GDM1 (cell line): ENCODE measurements around the gene MGRN1.

ENCODE experiments used
- DNase-seq: peaks from one replicate; lab custom pipeline; 2025; lab: John Stamatoyannopoulos, UW

Gene MGRN1

DNA sequence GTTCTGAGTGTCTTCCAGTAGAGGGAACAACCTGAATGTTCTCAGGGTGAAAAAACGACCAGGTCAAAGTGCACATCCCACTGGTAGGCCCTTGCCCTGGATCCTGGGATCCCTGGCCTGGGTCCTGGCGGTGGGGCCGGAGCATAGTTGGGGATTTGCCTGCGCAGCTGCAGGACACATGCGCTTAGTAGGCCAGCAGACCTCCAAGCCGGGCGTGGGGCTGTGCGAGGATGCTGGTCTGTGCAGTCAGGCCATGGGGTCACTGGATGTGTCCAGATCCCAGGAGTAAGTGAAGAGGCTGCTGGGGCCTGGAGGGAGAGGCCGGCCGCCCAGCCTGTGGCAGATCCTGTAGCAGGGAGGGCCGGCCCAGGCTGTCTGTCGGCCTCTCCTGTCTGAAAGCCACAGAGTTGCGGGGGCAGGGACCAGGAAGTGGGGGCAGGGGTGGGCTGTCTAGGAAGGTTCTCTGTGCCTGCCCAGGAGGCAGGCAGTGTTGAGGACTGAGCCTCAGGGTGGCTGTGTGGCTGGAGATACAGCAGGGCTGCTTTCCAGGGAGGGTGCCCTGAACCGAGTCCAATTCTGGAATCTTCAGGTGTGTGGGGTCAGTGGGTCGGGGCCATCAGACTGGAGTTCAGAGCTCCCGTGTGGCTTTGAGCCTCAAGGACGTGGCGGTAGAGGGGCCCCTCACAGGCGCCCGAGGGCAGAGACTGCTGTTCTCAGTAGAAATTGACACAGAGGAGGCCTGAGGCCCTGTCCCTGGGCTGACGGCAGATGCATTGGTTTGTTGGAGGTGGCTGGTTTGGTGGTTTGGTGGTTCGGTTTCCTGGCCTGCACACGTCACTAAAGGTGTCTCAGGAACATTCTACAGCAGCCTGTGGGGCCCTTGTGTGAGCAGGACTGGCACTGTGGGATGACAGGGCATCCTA is 51.5 kb downstream of the MGRN1 start:
- DNase-seq: peak; percentile 61

GRCh38 chr16:4676831-4677230 is 52.2 kb downstream of the MGRN1 start:
- no peak for DNase-seq

- no peak for DNase-seq
Observed at GRCh38 chr16:4677390-4677789, 52.8 kb downstream of the MGRN1 start.

DNA sequence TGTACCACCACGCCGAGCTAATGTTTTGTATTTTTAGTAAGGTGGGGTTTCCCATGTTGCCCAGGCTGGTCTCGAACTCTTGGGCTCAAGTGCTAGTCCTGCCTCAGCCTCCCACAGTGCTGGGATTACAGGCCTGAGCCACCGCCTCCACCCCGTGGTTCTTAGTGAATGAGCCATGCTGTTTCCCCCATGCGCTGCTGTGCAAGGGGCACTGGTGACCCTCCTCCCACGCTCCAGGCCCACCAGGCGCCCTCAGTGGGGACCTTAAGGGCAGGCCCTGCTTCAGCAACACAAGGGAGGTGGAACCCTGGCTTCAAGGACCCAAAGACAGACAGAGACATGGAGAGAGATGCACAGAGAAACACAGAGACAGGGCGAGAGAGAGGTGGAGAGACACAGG is 53.4 kb downstream of the MGRN1 start:
- DNase-seq: no peak

DNA sequence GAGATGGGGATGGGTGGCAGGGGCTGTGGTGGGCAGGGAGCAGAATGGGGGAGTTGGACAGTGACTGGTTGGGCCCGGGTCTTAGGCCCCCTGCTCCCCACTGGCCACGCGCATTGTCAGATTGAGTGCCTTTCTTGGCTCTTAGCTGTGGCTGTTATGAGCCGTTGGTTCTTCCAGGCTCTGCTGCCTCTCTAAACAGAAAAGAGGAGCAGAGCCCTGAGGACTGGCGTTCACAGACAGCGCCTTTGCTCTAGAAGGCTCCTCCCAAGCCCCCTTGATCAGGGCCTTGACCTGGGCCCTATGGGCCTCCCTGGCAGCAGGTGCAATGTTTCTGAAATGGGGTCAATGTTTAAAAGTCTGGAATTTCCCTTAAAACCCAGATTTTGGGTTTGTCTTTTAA is 54.0 kb downstream of the MGRN1 start:
- DNase-seq: no peak

GRCh38 chr16:4679156-4679849 is 54.7 kb downstream of the MGRN1 start:
- no peak for DNase-seq

- peak; percentile 77 for DNase-seq
Observed at GRCh38 chr16:4679850-4680636, 55.4 kb downstream of the MGRN1 start.

GRCh38 chr16:4680673-4681470 is 56.2 kb downstream of the MGRN1 start:
- DNase-seq: no peak

- DNase-seq: no peak
Observed at GRCh38 chr16:4681471-4682083, 57.0 kb downstream of the MGRN1 start.

DNA sequence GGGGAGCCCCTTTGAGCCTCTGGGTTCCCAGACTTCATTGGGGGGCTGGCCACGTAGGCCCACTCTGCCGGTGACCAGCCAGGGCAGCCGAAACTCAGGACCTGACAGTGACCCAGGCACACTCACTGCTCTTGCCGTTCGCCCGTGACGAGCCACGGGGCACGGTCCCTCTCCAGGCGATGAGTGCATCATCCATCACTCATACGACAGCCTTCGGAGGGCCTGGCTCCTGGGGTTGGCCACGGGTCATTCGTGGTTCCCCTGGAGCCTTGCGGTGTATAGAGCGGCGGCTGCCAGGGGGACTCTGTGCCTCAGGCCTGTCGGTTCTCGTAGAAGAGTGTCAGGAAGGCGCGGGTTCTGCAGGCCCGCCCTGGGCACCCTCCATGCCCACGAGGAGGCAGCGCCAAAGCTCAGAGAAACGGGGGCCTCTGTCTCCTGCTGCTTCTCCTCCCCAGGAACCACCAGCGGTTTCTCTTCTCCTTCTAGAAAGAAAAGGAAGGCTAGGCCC is 57.5 kb downstream of the MGRN1 start:
- no peak for DNase-seq

DNA sequence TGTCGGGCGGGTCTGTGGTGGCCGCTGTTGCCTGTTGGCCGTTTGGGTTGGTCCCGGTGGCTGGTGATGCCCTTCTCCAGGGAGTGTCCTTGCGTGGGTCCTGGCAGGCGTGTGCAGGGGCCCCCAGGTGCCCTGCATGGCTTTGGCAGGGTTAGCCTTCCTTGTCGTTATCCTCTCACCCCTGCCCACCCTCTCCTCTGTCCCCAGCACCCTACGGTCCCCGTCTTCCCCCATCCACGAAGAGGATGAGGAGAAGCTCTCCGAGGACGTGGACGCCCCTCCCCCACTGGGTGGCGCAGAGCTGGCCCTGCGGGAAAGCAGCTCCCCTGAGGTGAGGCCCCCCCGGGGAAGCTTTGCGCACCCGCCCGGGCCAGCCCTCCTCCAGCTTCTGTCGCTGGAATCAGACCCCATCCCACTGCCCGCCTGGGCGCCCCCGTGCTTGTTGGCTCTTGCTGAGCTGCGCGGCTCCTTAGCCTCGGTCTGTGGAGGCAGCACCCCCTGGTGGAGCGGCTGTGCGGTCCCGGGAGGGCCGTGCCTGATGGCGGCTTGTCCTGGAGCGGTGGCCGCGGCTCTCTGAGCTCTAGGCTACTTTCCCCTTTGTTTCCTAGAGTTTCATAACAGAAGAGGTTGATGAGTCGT is 58.1 kb downstream of the MGRN1 start:
- DNase-seq: peak; percentile 25

- DNase-seq: no peak
Observed at GRCh38 chr16:4683255-4684057, 58.8 kb downstream of the MGRN1 start.

DNA sequence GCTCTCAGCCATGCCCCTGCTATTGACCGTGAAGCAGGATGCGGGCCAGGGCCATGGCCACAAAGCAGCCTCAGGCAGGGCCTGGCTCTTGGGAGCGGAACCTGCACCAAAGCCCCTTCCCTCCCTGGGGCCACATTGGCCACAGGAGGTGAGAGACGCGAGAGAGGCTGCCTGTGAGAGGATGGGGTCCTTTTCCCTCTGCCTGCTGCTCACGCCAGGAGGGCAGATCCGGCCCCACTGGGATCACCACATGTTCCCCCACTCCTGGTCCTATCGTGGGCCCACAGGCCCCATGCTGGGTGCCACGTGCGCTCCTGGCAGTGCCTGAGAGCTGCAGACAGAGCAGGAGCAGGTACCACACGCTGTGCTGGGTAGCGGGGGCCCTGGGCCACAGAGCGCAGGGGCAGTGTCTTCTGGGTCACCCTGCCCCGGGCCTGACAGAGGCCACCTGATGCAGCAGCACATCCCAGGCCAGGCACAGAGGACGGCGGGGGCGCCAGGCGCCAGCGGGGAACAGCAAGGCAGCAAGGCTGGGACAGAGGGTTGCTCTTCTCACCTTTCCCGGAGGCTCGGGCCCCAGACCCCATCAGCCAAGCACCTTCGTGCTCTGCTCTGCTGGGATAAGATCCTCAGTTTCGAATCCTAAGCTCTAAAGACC is 59.6 kb downstream of the MGRN1 start:
- DNase-seq: no peak

GRCh38 chr16:4684763-4685162 is 60.1 kb downstream of the MGRN1 start:
- no peak for DNase-seq

GRCh38 chr16:4685292-4685691 is 60.7 kb downstream of the MGRN1 start:
- DNase-seq: no peak

GRCh38 chr16:4685776-4686496 is 61.3 kb downstream of the MGRN1 start:
- DNase-seq: no peak

GRCh38 chr16:4686497-4687210 is 62.0 kb downstream of the MGRN1 start:
- DNase-seq: no peak

- DNase-seq: no peak
Observed at GRCh38 chr16:4687416-4687815, 62.8 kb downstream of the MGRN1 start.
